ENCODE measurements around the gene MTR. TPM values are rescaled to one million over a fixed set of nuclear protein-coding genes. Genes with fewer than 3 reads are reported as not detected.
A peak's percentile ranks its signal among the peaks of the same experiment; 100 is the strongest.

The MTR gene
- 32.7 and 35.5 TPM in 2 replicates for total RNA-seq (2021)
- long read RNA-seq, partial matches to known transcripts, result 64 of 97 reads
- long read RNA-seq, other reads (novel, unspliced or antisense), result 33 of 97 reads

- Histone ChIP-seq H3K14ac (ENCODE audit: insufficient read depth, low read length) (peak within 1 kb of the TSS; percentile 74), H2AK5ac (ENCODE audit: insufficient read length, low read length) (no peak within 1 kb of the TSS), H3K79me2 (ENCODE audit: insufficient read depth, low read length) (no peaks in the 10 kb centered on the region; the same call in 1 of the 2 replicates), H3K56ac (ENCODE audit: insufficient read length, low read depth, low read length) (no peak within 1 kb of the TSS), H3T11ph (ENCODE audit: low read length) (no peak within 1 kb of the TSS), H3K9ac (ENCODE audit: extremely low read depth, insufficient read length, low read length) (peak within 1 kb of the TSS; percentile 83), H2BK12ac (ENCODE audit: insufficient read length, low read depth, low read length) (no peak within 1 kb of the TSS), H2BK20ac (ENCODE audit: low read depth, low read length, poor library complexity, severe bottlenecking) (no peak within 1 kb of the TSS), H3K4ac (ENCODE audit: low read depth, low read length) (no peak within 1 kb of the TSS), H2BK120ac (ENCODE audit: low read depth, low read length, poor library complexity, severe bottlenecking) (no peak within 1 kb of the TSS), H4K91ac (ENCODE audit: insufficient read length, low read depth, low read length) (no peak within 1 kb of the TSS), H3K27me3 (ENCODE audit: insufficient read depth, low read length) (no peaks in the 10 kb centered on the region), H3K27ac (ENCODE audit: insufficient read length, low read depth, low read length) (no peak within 1 kb of the TSS), H3K23ac (ENCODE audit: insufficient read length, low read depth, low read length) (peak within 1 kb of the TSS; percentile 18), H3K4me2 (ENCODE audit: insufficient read depth, insufficient read length, low read length) (peak within 1 kb of the TSS; percentile 82), H4K8ac (replicated peaks; ENCODE audit: insufficient read length, low read depth, low read length) (no peak within 1 kb of the TSS), H3K9me3 (ENCODE audit: control insufficient read depth, low read depth, low read length) (no peaks in the 10 kb centered on the region), H2AFZ (ENCODE audit: low read length) (peak within 1 kb of the TSS; percentile 87), H4K20me1 (ENCODE audit: control insufficient read depth, insufficient read depth, insufficient read length) (no peaks in the 10 kb centered on the region), H3K79me1 (ENCODE audit: insufficient read depth, low read depth, low read length, poor library complexity, severe bottlenecking) (no peaks in the 10 kb centered on the region), H4K5ac (ENCODE audit: insufficient read length, low read depth, low read length) (no peak within 1 kb of the TSS), H2BK5ac (ENCODE audit: insufficient read length, low read length) (no peak within 1 kb of the TSS), H3K18ac (ENCODE audit: insufficient read length, low read depth, low read length) (no peak within 1 kb of the TSS), H3K23me2 (ENCODE audit: insufficient read length, low read depth, low read length, poor library complexity, severe bottlenecking) (peaks cover 15% of the 10 kb centered on the region), H3K4me1 (ENCODE audit: insufficient read depth, low read length) (no peaks in the 10 kb centered on the region), H2BK15ac (ENCODE audit: low read depth, low read length) (no peak within 1 kb of the TSS)
- H3K36me3 Mint-ChIP-seq (ENCODE audit: insufficient read depth in 1 of 3, low read depth in 3 of 3), result no peaks in the 10 kb centered on the region
- no CpG with 5 or more reads among the region's 67 CpGs for WGBS (ENCODE audit: extremely low coverage, insufficient read length, low lambda C conversion rate)
- H3K4me3 Mint-ChIP-seq, result peak within 1 kb of the TSS; percentile 81 to 98
- DNase-seq, result peak; percentile 98
- no peaks in the 10 kb centered on the region for H3K9me3 Mint-ChIP-seq
- peaks cover 12 to 14% of the 10 kb centered on the region in 2 experiments for H3K4me1 Mint-ChIP-seq
- H3K27me3 Mint-ChIP-seq (ENCODE audit: low read depth), result peaks cover 24% of the 10 kb centered on the region
- TF ChIP-seq, protein P1, sequence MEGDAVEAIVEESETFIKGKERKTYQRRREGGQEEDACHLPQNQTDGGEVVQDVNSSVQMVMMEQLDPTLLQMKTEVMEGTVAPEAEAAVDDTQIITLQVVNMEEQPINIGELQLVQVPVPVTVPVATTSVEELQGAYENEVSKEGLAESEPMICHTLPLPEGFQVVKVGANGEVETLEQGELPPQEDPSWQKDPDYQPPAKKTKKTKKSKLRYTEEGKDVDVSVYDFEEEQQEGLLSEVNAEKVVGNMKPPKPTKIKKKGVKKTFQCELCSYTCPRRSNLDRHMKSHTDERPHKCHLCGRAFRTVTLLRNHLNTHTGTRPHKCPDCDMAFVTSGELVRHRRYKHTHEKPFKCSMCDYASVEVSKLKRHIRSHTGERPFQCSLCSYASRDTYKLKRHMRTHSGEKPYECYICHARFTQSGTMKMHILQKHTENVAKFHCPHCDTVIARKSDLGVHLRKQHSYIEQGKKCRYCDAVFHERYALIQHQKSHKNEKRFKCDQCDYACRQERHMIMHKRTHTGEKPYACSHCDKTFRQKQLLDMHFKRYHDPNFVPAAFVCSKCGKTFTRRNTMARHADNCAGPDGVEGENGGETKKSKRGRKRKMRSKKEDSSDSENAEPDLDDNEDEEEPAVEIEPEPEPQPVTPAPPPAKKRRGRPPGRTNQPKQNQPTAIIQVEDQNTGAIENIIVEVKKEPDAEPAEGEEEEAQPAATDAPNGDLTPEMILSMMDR (conservative IDR thresholded peaks at IDR 0.05), result no peak
- H3K27ac Mint-ChIP-seq, result peak within 1 kb of the TSS in 2 of 3 experiments; percentile 62 to 94; a peak in 3 of 7 replicates
Observed at GRCh38 chr1:236795035-236795756, at the start of gene MTR. MTR (plus strand) TSS chr1:236795292; CDS start chr1:236795704, 412 bp downstream.
